ENCODE results near the gene PRSS23.
"Not testable (repeated sequence)": the region's sequence is repeated elsewhere in the genome, so short reads cannot be mapped to it uniquely, and the experiment has no call there.

Gene PRSS23

DNA sequence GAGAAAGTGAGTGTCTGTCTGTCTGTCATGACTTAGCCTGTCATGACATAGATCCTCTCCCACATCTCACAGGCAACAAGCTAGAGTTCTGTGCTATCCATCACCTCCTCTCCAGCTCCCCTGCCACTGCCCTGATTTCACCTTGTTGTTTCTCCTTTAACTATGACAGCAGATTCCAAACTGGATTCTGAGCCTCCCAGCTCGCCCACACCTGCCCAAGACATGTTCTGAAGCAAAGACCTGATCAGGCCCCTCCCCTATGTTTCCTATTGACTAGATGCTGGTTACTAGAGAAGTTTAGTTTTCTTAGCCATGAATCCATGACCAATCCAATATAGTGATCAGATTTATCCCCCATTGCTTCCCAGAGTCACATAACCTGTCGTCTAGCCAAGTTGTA, 15.4 kb downstream of the PRSS23 start:
- no peak for DNase-seq

DNA sequence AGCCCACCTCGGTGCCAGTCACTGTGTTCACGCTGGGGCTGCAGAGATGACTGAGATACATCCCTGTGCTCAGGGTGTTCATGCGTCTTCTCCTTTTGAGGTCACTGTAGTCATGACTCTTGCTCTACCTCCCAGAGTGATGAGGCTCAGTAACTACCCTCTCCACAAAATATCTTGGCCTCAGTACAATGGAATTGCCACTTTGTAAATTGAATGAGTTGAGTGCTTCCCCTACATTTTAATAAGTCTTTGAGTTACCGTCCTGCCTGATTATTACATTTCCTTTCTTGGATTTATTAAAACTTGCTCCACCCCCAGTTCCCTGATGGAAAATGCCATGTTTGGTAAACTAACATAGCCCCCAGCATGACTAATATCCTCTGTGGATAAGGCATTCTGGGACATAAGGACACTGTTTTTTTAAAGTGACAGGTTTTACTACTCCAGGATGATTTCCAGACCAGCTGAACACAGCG, 15.9 kb downstream of the PRSS23 start:
- DNase-seq, result no peak

DNA sequence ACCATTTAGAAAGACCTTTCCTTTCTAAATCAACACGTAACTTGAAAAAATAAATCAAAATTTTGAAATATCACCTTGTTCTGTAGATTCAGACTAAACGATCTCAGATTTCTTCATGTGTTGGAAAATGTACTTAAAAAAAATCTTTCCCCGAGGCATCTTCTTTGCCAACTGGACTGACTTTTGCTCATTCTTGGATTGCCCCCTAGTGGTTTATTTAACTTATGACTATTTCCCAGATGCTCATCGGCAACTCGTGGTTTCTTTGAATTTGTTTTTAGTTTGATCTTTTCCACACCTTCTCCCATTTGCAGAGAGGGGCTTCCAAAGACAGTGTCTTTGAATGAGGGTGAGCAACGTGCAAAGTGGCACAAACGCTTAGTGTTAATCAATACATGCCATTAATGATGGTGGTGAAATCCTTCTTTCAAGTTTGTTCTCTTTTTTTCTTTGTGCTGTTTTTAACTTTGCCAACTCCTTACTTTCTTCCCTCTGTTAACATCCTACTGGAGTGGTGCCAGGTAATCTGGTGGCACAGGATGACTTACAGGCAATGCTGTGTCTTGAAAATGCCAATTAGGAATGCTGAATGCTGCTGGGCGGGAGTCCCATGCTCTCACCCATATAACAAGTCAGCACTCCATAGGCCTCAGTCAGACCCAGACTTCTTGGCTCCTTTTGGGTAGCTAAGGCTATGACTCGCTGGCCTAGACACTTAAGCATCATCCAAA, 18.3 kb downstream of the PRSS23 start:
- DNase-seq, result peak; percentile 58

DNA sequence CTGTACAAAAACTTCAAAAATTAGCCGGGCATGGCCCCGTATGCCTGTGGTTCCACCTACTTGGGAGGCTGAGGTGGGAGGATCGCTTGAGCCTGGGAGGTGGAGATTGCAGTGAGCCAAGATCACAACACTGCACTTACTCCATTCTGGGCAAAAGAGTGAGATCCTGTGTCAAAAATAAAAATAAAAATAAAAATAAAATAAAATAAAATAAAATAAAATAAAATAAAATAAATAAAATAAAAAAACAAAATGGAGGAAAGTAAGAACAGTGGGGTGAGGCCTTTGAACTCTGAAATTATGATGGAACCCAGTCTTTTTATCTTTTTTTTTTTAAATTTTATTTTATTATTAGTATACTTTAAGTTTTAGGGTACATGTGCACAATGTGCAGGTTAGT, 23.8 kb downstream of the PRSS23 start:
- DNase-seq, result not testable (repeated sequence)

DNA sequence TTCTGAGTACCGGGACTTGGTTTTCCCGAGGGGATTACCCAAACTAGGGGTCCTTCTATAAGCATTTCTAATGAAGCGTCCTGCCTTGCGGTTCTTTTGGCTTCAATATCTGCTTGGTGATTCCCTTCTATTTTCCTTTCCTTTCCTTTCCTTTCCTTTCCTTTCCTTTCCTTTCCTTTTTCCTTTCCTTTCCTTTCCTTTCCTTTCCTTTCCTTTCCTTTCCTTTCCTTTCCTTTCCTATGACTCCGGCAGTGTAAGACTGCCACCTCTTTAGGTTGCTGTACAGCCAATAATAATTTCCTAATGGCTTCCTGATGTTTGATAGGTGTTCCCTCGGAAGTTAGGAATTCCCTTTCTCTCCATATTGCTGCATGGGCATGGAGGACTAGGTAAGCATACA, 34.0 kb downstream of the PRSS23 start:
- DNase-seq, result not testable (repeated sequence)

DNA sequence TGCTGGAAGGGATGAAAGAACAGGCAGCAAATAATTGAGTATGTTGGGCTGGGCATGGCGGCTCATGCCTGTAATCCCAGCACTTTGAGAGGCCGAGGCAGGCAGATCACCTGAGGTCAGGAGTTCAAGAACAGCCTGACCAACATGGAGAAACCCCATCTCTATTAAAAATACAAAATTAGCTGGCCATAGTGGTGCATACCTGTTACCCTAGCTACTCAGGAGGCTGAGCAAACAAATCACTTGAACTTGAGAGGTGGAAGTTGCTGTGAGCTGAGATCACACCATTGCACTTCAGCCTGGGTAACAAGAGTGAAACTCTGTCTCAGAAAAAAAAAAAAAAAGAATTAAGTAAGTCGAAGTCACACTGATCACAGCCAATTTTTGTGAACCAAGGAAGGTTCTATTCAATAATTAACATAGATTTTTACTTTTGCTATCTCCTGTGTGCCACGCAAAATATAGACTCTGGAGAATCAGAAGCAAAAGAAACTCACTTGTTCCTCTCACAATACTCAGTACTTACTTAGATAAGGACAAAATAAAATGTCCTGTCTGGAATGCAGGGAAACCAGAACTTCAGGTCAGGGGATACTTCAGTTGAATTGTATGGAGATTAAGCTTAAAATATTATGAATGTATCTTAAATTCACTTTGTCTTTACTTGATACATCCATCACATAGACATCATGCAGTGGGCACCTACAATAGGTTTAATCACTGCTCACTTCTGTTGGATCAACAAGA, 44.6 kb downstream of the PRSS23 start:
- DNase-seq, result not testable (repeated sequence)

DNA sequence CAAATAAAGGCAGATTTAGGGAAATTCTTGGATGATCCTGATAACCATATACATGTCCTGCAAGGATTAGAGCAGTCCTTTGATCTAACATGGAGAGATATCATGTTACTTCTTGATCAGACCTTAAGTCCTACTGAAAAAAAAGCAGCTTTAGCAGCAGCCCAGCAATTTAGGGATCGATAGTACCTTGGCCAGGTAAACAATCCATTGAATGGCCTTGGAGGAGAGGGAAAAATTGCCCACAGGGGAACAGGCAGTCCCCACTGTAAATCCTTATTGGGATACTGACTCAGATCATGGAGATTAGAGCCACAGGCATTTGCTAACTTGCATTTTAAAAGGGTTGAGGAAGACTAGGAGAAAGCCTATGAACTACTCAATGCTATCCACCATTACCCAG, 47.8 kb downstream of the PRSS23 start:
- DNase-seq, result no peak

DNA sequence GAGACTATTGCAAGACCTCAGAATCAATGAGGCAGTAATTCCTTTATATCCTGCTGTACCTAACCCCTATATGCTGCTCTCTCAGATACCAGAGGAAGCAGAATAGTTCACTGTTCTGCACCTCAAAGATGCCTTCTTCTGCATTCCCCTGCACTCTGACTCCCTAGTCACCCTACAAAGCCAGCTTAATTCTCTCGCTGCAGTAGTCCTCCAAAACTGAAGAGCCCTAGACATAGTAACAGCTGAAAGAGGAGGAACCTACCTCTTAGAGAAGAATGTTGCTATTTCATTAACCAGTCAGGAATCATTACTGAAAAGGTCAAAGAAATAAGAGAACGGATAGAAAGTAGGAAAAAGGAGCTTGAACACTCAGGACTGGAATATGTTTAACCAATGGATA, 49.3 kb downstream of the PRSS23 start:
- no peak for DNase-seq

All from CD4-positive, alpha-beta T cell treated with Interleukin-4 for 4 hours (primary cell).